K562 (cell line): ENCODE data around the gene MORF4L1. TPM values are rescaled to one million over a fixed set of nuclear protein-coding genes. Genes with fewer than 3 reads are reported as not detected.

ENCODE experiments used
- ARNT ChIP-seq, 2 experiments: fragments of 450-650 bp; IDR thresholded peaks; 2 replicates each; pipeline ENCODE4 v1.6.1; 2016; ENCODE audit warnings: mild to moderate bottlenecking in 1 of 2
- CBFA2T3 ChIP-seq: fragments of 450-650 bp; IDR thresholded peaks from 2 replicates; pipeline ENCODE4 v1.6.1; 2017
- CHD1 ChIP-seq: fragments of 200-600 bp; sonication (generic); IDR thresholded peaks from one replicate; pipeline ENCODE4 v1.6.1; 2012; ENCODE audit warnings: mild to moderate bottlenecking, moderate library complexity, low read length, inconsistent platforms
- MAZ ChIP-seq, 2 experiments: fragments of 450-650 bp in 1 of 2; sonication (generic) in 1 of 2; formaldehyde crosslinking; IDR thresholded peaks in 1 of 2; conservative IDR thresholded peaks in 1 of 2; 2 replicates each; pipeline versions ENCODE4 v1.4.0 to v1.5.0; 2020; ENCODE audit warnings: mild to moderate bottlenecking in 1 of 2, missing genetic modification reagents in 1 of 2
- MEIS2 ChIP-seq: fragments of 450-650 bp; IDR thresholded peaks from 2 replicates; pipeline ENCODE4 v1.6.1; 2014; ENCODE audit warnings: mild to moderate bottlenecking; ENCODE audit not compliant: partially characterized antibody
- RCOR1 ChIP-seq, 2 experiments: IDR thresholded peaks; 2 replicates each; pipeline ENCODE4 v1.6.1; 2012; ENCODE audit warnings: low read depth in 2 of 2, low read length in 2 of 2, borderline replicate concordance in 1 of 2, improper control_type of control experiment in 1 of 2
- SMARCE1 ChIP-seq: fragments of 450-650 bp; IDR thresholded peaks from 2 replicates; pipeline ENCODE4 v1.7.1; 2016; ENCODE audit warnings: mild to moderate bottlenecking
- TFAM ChIP-seq: fragments of 250-450 bp; sonication (Bioruptor Pico); conservative IDR thresholded peaks from 2 replicates; pipeline ENCODE4 v1.5.0; 2021; ENCODE audit warnings: mild to moderate bottlenecking, moderate library complexity
- TRIM24 ChIP-seq, 2 experiments: fragments of 450-650 bp; IDR thresholded peaks; 2 replicates each; pipeline ENCODE4 v1.6.1; 2016
- ZNF561 ChIP-seq: fragments of 450-650 bp; formaldehyde crosslinking; conservative IDR thresholded peaks from 2 replicates; pipeline ENCODE4 v1.4.0; 2020; ENCODE audit warnings: mild to moderate bottlenecking, moderate library complexity
- polyA plus RNA-seq, 8 experiments: library from polyadenylated mRNA; depleted of rRNA in 4 of 8; stranded (reverse) in 5 of 8; unstranded in 3 of 8; fragments of >200 nt; fragmentation: Nextera tagmentation in 2 of 8; fragmentation: Illumina TruSeq in 1 of 8; extraction: Ambion mirVana in 2 of 8; extraction: Trizol in 1 of 8; gene quantifications; 2 replicates each; pipeline versions ENCODE4 v1.2.1 to v1.2.3, GENCODE V29; 2011 to 2014; ENCODE audit warnings: inconsistent platforms in 1 of 8, missing spikeins in 1 of 8
- total RNA-seq, 7 experiments: library from RNA; depleted of rRNA in 6 of 7; stranded (reverse); fragments of >200 nt in 6 of 7; fragmentation: Illumina TruSeq in 2 of 7; extraction: Trizol in 2 of 7; gene quantifications; 2 replicates each; pipeline versions ENCODE4 v1.2.1 to v1.2.3, GENCODE V29; 2011 to 2021; ENCODE audit warnings: low replicate concordance in 1 of 7
- TF ChIP-seq, protein P1 (sequence below), 2 experiments: fragments of 450-650 bp; IDR thresholded peaks; 2 replicates each; pipeline ENCODE4 v1.6.1; 2016; ENCODE audit warnings: mild to moderate bottlenecking in 2 of 2, borderline replicate concordance in 1 of 2, low read depth in 1 of 2, moderate library complexity in 1 of 2
- TF ChIP-seq, protein P2 (sequence below): fragments of 450-650 bp; IDR thresholded peaks from 2 replicates; pipeline ENCODE4 v1.6.1; 2016; ENCODE audit warnings: borderline replicate concordance

The MORF4L1 gene
- total and polyA plus RNA-seq, 9 of the 15 experiments (the other 6 are each of a cell fraction or from before 2014, with no cell fraction given) = 127 to 615 (median 281) TPM

- TF ChIP-seq, protein P1, sequence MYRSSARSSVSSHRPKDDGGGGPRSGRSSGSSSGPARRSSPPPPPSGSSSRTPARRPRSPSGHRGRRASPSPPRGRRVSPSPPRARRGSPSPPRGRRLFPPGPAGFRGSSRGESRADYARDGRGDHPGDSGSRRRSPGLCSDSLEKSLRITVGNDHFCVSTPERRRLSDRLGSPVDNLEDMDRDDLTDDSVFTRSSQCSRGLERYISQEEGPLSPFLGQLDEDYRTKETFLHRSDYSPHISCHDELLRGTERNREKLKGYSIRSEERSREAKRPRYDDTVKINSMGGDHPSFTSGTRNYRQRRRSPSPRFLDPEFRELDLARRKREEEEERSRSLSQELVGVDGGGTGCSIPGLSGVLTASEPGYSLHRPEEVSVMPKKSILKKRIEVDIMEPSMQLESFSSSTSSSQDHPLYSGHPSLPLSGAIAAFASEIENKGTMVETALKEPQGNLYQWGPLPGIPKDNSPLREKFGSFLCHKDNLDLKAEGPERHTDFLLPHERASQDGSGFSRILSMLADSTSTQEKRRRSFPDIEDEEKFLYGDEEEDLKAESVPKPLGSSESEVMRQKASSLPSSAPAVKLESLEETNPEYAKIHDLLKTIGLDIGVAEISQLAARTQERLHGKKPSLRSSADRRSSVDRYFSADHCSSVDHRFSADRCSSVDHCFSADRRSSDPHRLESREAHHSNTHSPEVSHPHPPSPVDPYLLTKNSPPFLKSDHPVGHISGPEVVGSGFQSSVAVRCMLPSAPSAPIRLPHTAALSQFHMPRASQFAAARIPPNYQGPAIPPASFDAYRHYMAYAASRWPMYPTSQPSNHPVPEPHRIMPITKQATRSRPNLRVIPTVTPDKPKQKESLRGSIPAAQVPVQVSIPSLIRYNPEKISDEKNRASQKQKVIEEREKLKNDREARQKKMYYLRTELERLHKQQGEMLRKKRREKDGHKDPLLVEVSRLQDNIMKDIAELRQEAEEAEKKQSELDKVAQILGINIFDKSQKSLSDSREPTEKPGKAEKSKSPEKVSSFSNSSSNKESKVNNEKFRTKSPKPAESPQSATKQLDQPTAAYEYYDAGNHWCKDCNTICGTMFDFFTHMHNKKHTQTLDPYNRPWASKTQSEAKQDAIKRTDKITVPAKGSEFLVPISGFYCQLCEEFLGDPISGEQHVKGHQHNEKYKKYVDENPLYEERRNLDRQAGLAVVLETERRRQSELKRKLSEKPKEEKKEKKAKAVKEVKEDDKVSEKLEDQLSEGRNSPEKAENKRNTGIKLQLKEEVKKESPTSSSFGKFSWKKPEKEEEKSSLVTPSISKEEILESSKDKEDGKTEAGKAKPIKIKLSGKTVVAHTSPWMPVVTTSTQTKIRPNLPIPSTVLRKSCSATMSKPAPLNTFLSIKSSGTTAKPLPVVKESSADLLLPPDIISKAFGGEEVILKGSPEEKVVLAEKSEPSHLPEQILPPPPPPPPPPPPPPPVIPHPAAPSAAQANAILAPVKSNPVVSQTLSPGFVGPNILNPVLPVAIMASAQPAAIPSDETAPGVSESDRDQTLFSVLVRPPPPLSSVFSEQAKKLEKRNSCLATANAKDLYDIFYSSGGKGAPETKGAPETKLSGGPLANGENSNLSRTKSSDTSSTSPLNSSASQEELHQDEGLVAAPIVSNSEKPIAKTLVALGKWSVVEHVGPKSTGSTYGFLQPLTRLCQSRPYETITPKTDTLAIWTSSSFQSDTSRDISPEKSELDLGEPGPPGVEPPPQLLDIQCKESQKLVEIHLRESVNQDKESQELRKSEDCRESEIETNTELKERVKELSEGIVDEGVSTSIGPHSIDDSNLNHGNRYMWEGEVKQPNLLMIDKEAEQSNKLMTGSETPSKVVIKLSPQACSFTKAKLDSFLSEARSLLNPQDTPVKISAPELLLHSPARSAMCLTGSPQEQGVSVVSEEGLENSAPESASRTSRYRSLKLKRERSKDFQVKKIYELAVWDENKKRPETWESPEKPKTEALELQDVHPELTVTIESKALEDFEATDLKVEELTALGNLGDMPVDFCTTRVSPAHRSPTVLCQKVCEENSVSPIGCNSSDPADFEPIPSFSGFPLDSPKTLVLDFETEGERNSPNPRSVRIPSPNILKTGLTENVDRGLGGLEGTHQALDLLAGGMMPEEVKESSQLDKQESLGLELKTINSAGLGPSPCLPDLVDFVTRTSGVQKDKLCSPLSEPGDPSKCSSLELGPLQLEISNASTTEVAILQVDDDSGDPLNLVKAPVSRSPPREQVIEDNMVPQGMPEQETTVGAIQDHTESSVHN (IDR thresholded peaks at IDR 0.05; ENCODE audit: borderline replicate concordance in 1 of 2, low read depth in 1 of 2) = no peak
- no peak for TF ChIP-seq CBFA2T3
- TF ChIP-seq, protein P2, sequence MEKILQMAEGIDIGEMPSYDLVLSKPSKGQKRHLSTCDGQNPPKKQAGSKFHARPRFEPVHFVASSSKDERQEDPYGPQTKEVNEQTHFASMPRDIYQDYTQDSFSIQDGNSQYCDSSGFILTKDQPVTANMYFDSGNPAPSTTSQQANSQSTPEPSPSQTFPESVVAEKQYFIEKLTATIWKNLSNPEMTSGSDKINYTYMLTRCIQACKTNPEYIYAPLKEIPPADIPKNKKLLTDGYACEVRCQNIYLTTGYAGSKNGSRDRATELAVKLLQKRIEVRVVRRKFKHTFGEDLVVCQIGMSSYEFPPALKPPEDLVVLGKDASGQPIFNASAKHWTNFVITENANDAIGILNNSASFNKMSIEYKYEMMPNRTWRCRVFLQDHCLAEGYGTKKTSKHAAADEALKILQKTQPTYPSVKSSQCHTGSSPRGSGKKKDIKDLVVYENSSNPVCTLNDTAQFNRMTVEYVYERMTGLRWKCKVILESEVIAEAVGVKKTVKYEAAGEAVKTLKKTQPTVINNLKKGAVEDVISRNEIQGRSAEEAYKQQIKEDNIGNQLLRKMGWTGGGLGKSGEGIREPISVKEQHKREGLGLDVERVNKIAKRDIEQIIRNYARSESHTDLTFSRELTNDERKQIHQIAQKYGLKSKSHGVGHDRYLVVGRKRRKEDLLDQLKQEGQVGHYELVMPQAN = 0 out of 2 replicates have a peak, but pooled peaks have one; percentile 32
- no peak for TF ChIP-seq ZNF561 (CRISPR knock-in tag)
- no peak for TF ChIP-seq TRIM24 (IDR thresholded peaks at IDR 0.05)
- TF ChIP-seq MAZ (CRISPR knock-in tag; conservative IDR thresholded peaks at IDR 0.05 in 1 of 2, IDR thresholded peaks at IDR 0.05 in 1 of 2) = 0 out of 4 replicates have a peak, but pooled peaks of 1 of the 2 experiments have one; percentile 2
- TF ChIP-seq CHD1 = peak; percentile 3
- TF ChIP-seq TFAM (CRISPR knock-in tag) = no peak
- no peak for TF ChIP-seq MEIS2
- TF ChIP-seq SMARCE1 = peak; percentile 40; the same call in 1 of the 2 replicates
- TF ChIP-seq RCOR1 (IDR thresholded peaks at IDR 0.05; ENCODE audit: borderline replicate concordance in 1 of 2, low read depth in 2 of 2, low read length in 2 of 2) = no peak
- TF ChIP-seq ARNT (IDR thresholded peaks at IDR 0.05) = 0 out of 4 replicates have a peak, but pooled peaks of 1 of the 2 experiments have one; percentile 12
These were observed 1.4 kb downstream of the MORF4L1 start (continued) for GRCh38 chr15:78873793-78874765.
